Skeletal muscle tissue (tissue), 4 donors: ENCODE data around the gene LLGL2. TPM values are rescaled to one million over a fixed set of nuclear protein-coding genes. Genes with fewer than 3 reads are reported as not detected.

ENCODE experiments used
- H3K27ac ChIP-seq: one replicate; pipeline ENCODE4 v1.7.0; 2013; ENCODE audit warnings: mild to moderate bottlenecking, low read depth, low read length, inconsistent platforms
- H3K27me3 ChIP-seq, 3 donors: one replicate each; pipeline ENCODE4 v1.7.0; 2013; ENCODE audit warnings: low read length in 3 of 3; ENCODE audit not compliant: control insufficient read depth in 3 of 3, insufficient read depth in 3 of 3
- H3K36me3 ChIP-seq, 3 donors: one replicate each; pipeline ENCODE4 v1.7.0; 2013; ENCODE audit warnings: low read length in 3 of 3; ENCODE audit not compliant: control insufficient read depth in 3 of 3, insufficient read depth in 3 of 3
- H3K4me1 ChIP-seq, 3 donors: one replicate each; pipeline ENCODE4 v1.7.0; 2013; ENCODE audit warnings: low read length in 3 of 3, mild to moderate bottlenecking in 3 of 3; ENCODE audit not compliant: control insufficient read depth in 3 of 3, insufficient read depth in 3 of 3
- H3K4me3 ChIP-seq, 3 donors: one replicate each; pipeline ENCODE4 v1.7.0; 2013; ENCODE audit warnings: low read length in 3 of 3
- H3K9ac ChIP-seq, 3 donors: one replicate each; pipeline ENCODE4 v1.7.0; 2013; ENCODE audit warnings: low read length in 3 of 3, mild to moderate bottlenecking in 3 of 3, moderate library complexity in 2 of 3, low read depth in 1 of 3
- H3K9me3 ChIP-seq, 3 donors: one replicate each; pipeline ENCODE4 v1.7.0; 2013; ENCODE audit warnings: low read length in 3 of 3; ENCODE audit not compliant: control insufficient read depth in 3 of 3
- total RNA-seq: library from RNA; depleted of rRNA; stranded (reverse); fragments of >200 nt; gene quantifications from one replicate; pipeline ENCODE4 v1.2.3, GENCODE V29; 2014
- donor health status: Osteomylitis.

Gene LLGL2
- total RNA-seq, 1 donor from 2014 or later = 4.7 TPM

DNA sequence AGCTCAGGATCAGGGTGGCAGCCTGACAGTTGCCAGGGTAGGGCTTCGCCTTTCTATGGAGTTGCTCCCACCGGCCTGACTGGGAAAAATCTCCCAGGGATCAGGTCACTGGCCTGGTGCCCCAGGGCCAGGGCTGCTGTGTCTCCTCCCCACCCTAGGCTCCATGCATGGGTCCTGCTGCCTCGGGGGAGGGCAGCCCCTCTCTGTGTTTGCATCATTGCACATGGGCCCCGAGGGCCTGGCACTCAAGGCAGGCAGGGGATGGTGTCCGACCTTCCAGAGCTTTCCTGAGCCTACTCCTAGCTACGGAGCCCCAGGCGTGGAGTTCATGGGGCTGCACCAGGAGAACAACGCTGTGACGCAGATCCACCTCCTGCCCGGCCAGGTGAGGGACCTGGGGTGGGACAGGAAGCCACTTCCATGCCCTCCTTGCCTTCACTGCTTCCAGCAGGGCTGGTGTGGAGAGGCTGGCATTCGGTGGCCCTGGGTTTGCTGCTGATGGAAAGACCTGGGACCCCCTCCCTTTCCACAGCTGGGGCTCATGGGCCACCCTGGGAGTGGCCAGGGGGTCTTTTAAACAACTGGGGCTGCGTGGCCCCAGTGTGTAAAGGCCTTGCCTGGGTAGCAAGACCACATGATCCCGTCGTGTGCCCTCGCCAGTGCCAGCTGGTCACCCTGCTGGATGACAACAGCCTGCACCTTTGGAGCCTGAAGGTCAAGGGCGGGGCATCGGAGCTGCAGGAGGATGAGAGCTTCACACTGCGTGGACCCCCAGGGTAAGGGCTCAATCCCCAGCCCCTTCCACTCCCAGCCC, 32.6 kb downstream of the LLGL2 start:
- Histone ChIP-seq H3K9ac (no peak overlapping the region), H3K27ac (no peak overlapping the region), H3K36me3 (peaks cover 0 to 3% (median 0%) of the 10 kb centered on the region in 3 donors), H3K9me3 (no peaks in the 10 kb centered on the region), H3K4me1 (peaks cover 0 to 10% (median 7%) of the 10 kb centered on the region in 3 donors), H3K27me3 (no peaks in the 10 kb centered on the region), H3K4me3 (no peak overlapping the region)

DNA sequence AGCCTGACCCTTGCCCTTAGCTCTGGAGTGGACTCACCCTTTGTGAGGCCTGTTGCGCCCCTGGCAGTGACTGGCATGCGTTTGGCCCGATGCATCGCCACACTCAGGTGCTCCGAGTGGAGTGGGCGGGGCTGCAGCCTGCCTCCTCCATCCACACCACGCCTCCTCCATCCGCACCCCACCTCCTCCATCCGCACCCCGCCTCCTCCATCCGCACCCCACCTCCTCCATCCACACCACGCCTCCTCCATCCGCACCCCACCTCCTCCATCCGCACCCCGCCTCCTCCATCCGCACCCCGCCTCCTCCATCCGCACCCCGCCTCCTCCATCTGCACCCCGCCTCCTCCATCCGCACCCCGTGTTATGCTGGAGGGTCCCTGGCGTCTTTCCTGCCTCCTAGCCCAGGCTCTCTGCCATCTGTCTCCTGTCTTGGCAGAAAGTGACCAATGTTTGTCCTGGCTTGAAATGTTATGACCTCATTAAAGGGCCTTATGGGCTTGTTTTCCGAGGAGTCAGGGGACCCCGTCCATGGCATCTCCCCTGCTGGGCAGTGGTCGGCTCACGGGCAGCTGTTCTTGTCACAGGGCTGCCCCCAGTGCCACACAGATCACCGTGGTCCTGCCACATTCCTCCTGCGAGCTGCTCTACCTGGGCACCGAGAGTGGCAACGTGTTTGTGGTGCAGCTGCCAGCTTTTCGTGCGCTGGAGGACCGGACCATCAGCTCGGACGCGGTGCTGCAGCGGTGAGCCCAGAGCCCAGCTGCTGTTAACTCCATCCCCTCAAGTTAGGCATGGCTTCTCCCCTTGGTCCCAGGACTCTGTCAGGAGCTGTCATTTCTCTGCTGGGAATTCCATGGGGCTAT, 33.4 kb downstream of the LLGL2 start:
- Histone ChIP-seq H3K9ac (no peak overlapping the region), H3K4me3 (no peak overlapping the region), H3K36me3 (peaks cover 0 to 3% (median 0%) of the 10 kb centered on the region in 3 donors), H3K4me1 (peaks cover 0 to 10% (median 7%) of the 10 kb centered on the region in 3 donors), H3K27ac (no peak overlapping the region), H3K9me3 (no peaks in the 10 kb centered on the region), H3K27me3 (no peaks in the 10 kb centered on the region)

DNA sequence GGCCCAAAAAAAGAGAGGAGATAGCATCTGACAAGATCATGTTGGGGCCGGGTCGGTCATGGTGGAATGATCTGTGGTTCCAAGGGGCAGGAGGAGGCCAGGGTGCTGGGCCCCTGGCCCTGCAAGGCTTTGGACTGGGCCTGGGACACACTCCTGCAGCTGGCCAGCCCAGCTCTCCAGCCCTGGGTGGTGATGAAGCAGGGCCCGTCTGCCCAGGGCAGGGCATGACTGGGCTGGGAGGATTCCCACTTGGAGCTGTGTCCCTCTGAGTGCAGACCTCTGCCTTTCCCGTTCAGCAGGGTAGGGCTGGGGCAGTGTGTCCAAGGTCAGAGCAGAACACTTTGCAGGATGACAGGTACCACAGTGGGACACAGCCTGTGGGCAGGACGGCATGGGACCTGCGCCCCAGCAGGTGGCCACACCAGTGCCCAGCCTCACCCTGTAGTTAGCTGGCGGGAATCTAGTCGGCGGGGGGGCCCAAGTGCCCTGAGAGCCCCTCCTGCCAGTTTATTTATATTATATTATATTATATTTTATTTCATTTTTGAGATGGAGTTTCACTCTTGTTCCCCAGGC, 34.5 kb downstream of the LLGL2 start:
- no peak overlapping the region for H3K4me3 ChIP-seq
- no peak overlapping the region for H3K27ac ChIP-seq
- peaks cover 0 to 3% (median 0%) of the 10 kb centered on the region in 3 donors for H3K36me3 ChIP-seq
- H3K9me3 ChIP-seq = no peaks in the 10 kb centered on the region
- H3K27me3 ChIP-seq = no peaks in the 10 kb centered on the region
- no peak overlapping the region for H3K9ac ChIP-seq
- H3K4me1 ChIP-seq = peaks cover 0 to 10% (median 7%) of the 10 kb centered on the region in 3 donors

DNA sequence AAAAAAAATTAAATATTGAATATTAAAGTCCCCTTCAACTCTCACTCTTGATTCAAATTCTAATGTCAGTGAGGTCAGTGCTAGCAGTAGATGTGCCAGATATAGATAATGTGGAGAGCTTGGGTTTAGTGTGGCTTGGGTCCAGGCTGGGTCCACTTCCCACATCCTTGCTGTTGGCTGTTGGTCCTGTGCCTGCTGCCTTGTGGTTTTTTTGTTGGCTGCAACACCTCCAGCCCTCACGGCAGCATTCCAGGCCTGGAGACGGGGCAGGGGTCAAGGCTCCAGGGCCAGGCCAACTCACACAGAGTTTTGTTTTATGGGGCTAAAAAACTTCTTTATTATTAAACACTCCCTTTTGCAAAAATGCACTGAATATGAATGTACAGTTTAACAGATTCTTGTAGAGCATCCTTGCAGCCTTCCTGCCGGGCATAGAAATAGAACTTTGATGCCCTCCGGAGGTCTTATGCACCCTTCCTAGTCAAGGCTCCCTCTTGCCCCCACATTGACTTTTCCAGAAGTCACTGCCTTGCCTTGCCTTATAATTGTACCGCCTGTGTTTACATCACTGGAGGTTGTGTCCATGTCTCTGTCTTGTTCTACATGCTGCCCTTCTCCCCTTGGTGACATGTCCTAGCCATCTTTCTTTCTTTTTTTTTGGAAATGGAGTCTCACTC, 36.6 kb downstream of the LLGL2 start:
- peaks cover 0 to 3% (median 0%) of the 10 kb centered on the region in 3 donors for H3K36me3 ChIP-seq
- H3K27me3 ChIP-seq = no peaks in the 10 kb centered on the region
- no peak overlapping the region for H3K27ac ChIP-seq
- no peaks in the 10 kb centered on the region for H3K9me3 ChIP-seq
- no peak overlapping the region for H3K9ac ChIP-seq
- H3K4me3 ChIP-seq = no peak overlapping the region
- peaks cover 0 to 10% (median 7%) of the 10 kb centered on the region in 3 donors for H3K4me1 ChIP-seq

DNA sequence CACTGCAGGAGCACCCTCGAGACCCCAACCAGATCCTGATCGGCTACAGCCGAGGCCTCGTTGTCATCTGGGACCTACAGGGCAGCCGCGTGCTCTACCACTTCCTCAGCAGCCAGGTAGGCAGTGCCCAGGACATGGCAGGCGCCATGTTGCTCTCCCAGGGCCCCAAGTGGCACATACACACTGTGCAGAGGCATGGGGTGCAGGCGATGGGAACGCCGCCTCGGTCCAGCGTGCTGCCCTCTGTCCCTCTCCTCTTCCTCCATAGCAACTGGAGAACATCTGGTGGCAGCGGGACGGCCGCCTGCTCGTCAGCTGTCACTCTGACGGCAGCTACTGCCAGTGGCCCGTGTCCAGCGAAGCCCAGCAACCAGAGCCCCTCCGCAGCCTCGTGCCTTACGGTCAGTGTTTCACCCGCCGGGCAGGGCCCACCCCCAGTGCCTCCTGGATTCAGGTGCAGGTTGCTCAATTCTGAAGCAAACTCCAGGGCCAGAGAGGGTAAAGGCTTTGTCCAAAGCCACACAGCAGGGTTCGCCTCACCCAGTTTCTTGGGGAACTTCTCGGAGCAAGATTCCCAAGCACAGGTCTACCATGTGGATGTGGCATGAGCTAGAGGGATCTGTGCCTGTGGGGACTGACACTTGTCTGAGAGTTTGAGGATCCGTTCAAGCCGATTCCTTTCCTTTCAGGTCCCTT, 37.7 kb downstream of the LLGL2 start:
- no peak overlapping the region for H3K27ac ChIP-seq
- H3K36me3 ChIP-seq = peaks cover 0 to 3% (median 0%) of the 10 kb centered on the region in 3 donors
- H3K4me1 ChIP-seq = no peaks in the 10 kb centered on the region
- H3K4me3 ChIP-seq = no peak overlapping the region
- no peak overlapping the region for H3K9ac ChIP-seq
- no peaks in the 10 kb centered on the region for H3K27me3 ChIP-seq
- no peaks in the 10 kb centered on the region for H3K9me3 ChIP-seq

DNA sequence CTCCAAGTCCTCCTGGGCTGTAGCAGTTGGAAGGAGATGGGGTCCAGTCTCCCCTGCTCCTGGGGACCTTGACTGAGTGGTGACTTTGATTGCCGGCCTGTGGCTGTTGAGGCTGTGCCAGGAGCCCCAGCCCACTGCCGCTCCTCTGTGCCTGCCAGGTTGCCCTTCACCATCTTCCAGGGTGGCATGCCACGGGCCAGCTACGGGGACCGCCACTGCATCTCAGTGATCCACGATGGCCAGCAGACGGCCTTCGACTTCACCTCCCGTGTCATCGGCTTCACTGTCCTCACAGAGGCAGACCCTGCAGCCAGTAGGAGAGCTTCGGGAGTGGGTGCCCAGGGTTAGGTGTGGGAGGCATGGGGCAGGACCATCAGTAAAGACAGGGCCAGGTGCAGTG, 38.7 kb downstream of the LLGL2 start:
- Histone ChIP-seq H3K4me3 (no peak overlapping the region), H3K36me3 (peaks cover 0 to under 1% (median 0%) of the 10 kb centered on the region in 3 donors), H3K4me1 (no peaks in the 10 kb centered on the region), H3K27ac (no peak overlapping the region), H3K27me3 (no peaks in the 10 kb centered on the region), H3K9me3 (no peaks in the 10 kb centered on the region), H3K9ac (no peak overlapping the region)

DNA sequence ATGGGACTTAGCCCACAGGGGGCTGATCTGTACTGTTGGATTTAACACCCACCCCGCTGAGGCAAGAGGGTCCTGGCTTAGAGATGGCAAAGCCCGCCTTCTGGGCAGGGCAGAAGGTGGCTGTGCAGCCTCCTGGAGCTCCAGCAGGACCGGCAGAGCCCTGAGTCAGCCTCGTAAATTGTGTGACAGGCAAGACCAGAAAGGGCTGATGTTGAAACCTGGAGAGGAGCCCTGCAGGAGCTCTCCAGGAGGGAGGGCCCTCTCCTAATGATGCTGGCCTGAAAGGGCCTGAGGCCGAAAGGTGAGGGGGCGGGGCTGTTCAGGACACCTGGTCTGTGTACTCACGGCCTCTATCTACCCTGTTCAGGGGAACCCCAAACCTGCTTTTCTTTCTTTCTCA, 39.6 kb downstream of the LLGL2 start:
- Histone ChIP-seq H3K4me1 (no peaks in the 10 kb centered on the region), H3K9me3 (no peaks in the 10 kb centered on the region), H3K36me3 (no peaks in the 10 kb centered on the region), H3K27ac (no peak overlapping the region), H3K9ac (no peak overlapping the region), H3K4me3 (no peak overlapping the region), H3K27me3 (no peaks in the 10 kb centered on the region)

DNA sequence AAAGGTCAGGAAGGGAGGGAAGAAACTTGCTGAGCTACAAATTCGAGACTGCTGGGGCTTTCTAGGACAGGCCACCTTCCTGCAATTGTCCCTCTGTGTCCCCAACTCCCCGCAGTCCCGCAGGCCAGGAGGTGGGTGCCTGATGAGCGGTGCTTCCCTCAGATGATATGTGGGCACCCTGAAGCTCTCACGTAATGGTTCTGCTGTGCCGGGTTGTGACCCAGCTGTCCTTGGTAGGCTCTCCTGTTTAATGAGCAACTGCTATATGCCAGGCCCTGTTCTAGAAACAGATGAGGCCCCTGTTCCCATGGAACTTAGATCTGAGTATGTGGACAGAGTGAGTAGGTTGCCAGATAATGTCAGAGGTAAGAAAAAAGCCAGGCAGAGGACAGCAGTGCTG, 40.1 kb downstream of the LLGL2 start:
- Histone ChIP-seq H3K27me3 (no peaks in the 10 kb centered on the region), H3K4me1 (no peaks in the 10 kb centered on the region), H3K4me3 (no peak overlapping the region), H3K27ac (no peak overlapping the region), H3K9ac (no peak overlapping the region), H3K36me3 (no peaks in the 10 kb centered on the region), H3K9me3 (no peaks in the 10 kb centered on the region)

DNA sequence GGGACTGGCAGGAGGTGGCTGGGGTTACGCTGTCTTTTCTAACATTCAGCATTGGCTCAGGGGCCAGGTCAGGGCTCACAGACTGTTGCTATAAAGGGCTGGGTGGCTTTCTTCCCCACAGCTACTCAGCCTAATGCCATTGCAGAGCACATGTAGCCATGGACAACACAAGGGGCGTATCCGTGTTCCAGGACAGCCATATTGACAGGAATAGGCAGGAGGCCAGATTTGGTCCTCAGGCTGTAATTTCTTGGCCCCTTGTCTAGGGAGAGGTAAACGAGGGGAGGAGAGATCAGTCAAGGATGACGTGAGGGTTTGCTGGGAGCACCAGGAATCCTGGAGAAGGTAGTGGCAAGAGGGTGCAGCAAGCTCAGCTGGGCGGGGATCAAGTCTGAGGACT, 40.9 kb downstream of the LLGL2 start:
- H3K4me3 ChIP-seq = no peak overlapping the region
- H3K9me3 ChIP-seq = no peaks in the 10 kb centered on the region
- no peaks in the 10 kb centered on the region for H3K36me3 ChIP-seq
- no peak overlapping the region for H3K9ac ChIP-seq
- H3K27me3 ChIP-seq = no peaks in the 10 kb centered on the region
- H3K4me1 ChIP-seq = no peaks in the 10 kb centered on the region
- H3K27ac ChIP-seq = no peak overlapping the region
